HepG2 (cell line): ENCODE data around the gene SLC28A1. TPM values are rescaled to one million over a fixed set of nuclear protein-coding genes. Genes with fewer than 3 reads are reported as not detected.

Experiments
- ETV5 ChIP-seq: IDR thresholded peaks from 2 replicates; pipeline ENCODE4 v1.6.1; 2018; ENCODE audit warnings: missing biosample characterization, missing genetic modification reagents, inconsistent platforms, borderline replicate concordance
- FOXO1 ChIP-seq: sonication (generic); formaldehyde crosslinking; IDR thresholded peaks from 2 replicates; pipeline ENCODE4 v1.4.0; 2020; ENCODE audit warnings: missing genetic modification reagents
- HNF4A ChIP-seq: sonication (generic); formaldehyde crosslinking; IDR thresholded peaks from 2 replicates; pipeline ENCODE4 v1.4.0; 2020; ENCODE audit warnings: missing genetic modification reagents
- MNT ChIP-seq: fragments of 450-650 bp; IDR thresholded peaks from 2 replicates; pipeline ENCODE4 v1.6.1; 2016
- SP1 ChIP-seq, 2 experiments: fragments of 450-650 bp in 1 of 2; sonication (generic) in 1 of 2; formaldehyde crosslinking in 1 of 2; IDR thresholded peaks; 2 replicates each; pipeline versions ENCODE4 v1.4.0 to v1.6.1; 2016 to 2020; ENCODE audit warnings: missing genetic modification reagents in 1 of 2
- TBX3 ChIP-seq: fragments of 450-650 bp; IDR thresholded peaks from 2 replicates; pipeline ENCODE4 v1.6.1; 2017; ENCODE audit warnings: antibody characterized with exemption, mild to moderate bottlenecking, inconsistent platforms, borderline replicate concordance
- ZBTB40 ChIP-seq, 2 experiments: fragments of 450-650 bp in 1 of 2; sonication (generic) in 1 of 2; formaldehyde crosslinking in 1 of 2; IDR thresholded peaks; 2 replicates each; pipeline versions ENCODE4 v1.6.1 to v1.8.0; 2016 to 2022; ENCODE audit warnings: antibody characterized with exemption in 1 of 2, mild to moderate bottlenecking in 1 of 2, missing genetic modification reagents in 1 of 2
- ZKSCAN5 ChIP-seq: sonication (generic); formaldehyde crosslinking; IDR thresholded peaks from 2 replicates; pipeline ENCODE4 v1.5.1; 2020; ENCODE audit warnings: mild to moderate bottlenecking, missing genetic modification reagents
- ZNF225 ChIP-seq: sonication (generic); formaldehyde crosslinking; IDR thresholded peaks from 2 replicates; pipeline ENCODE4 v1.4.0; 2020; ENCODE audit warnings: mild to moderate bottlenecking, missing genetic modification reagents
- ZNF580 ChIP-seq: IDR thresholded peaks from 2 replicates; pipeline ENCODE4 v1.6.1; 2016; ENCODE audit warnings: low read depth, borderline replicate concordance
- ZNF691 ChIP-seq: sonication (generic); formaldehyde crosslinking; IDR thresholded peaks from 2 replicates; pipeline ENCODE4 v1.4.0; 2020; ENCODE audit warnings: missing genetic modification reagents, low read depth, mild to moderate bottlenecking, borderline replicate concordance
- ZNF772 ChIP-seq: sonication (generic); formaldehyde crosslinking; IDR thresholded peaks from 2 replicates; pipeline ENCODE4 v1.5.0; 2020; ENCODE audit warnings: mild to moderate bottlenecking, missing genetic modification reagents
- ZNF788 ChIP-seq: sonication (generic); formaldehyde crosslinking; IDR thresholded peaks from 2 replicates; pipeline ENCODE4 v1.5.0; 2020; ENCODE audit warnings: mild to moderate bottlenecking, missing genetic modification reagents, borderline replicate concordance
- polyA plus RNA-seq, 8 experiments: library from polyadenylated mRNA; depleted of rRNA in 3 of 8; stranded (reverse) in 7 of 8; unstranded in 1 of 8; fragments of >200 nt; fragmentation: Illumina TruSeq in 4 of 8; extraction: Trizol in 4 of 8; gene quantifications; 2 replicates each; pipeline versions ENCODE4 v1.2.1 to v1.2.3, GENCODE V29; 2011 to 2016; ENCODE audit warnings: low read depth in 4 of 8, missing spikeins in 1 of 8, mixed read lengths in 1 of 8; ENCODE audit not compliant: insufficient read depth in 1 of 8
- total RNA-seq, 5 experiments: library from RNA; depleted of rRNA; stranded (reverse); fragments of >200 nt; fragmentation: Illumina TruSeq; extraction: Trizol; gene quantifications; 2 replicates each; pipeline ENCODE4 v1.2.3, GENCODE V29; 2016; ENCODE audit warnings: low read depth in 1 of 5
- TF ChIP-seq, protein P1 (sequence below): sonication (generic); formaldehyde crosslinking; IDR thresholded peaks from 2 replicates; pipeline ENCODE4 v1.5.0; 2020; ENCODE audit warnings: missing genetic modification reagents

The SLC28A1 gene
- total and polyA plus RNA-seq, 2 of the 13 experiments (the other 11 are each of a cell fraction or from before 2014, with no cell fraction given) = 0.31 to 5.8 TPM

GRCh38 chr15:84929795-84930603, 45.5 kb downstream of the SLC28A1 start (continued):
- TF ChIP-seq ZBTB40 (IDR thresholded peaks at IDR 0.05) (no peak), ZBTB40 (CRISPR knock-in tag; IDR thresholded peaks at IDR 0.05) (peak; percentile 40; the same call in 1 of the 2 replicates), ETV5 (CRISPR knock-in tag) (peak; percentile 32; the same call in 1 of the 2 replicates), ZKSCAN5 (CRISPR knock-in tag) (no peak), ZNF772 (CRISPR knock-in tag) (peak; percentile 73), HNF4A (CRISPR knock-in tag) (peak; percentile 51; the same call in 1 of the 2 replicates), ZNF788 (CRISPR knock-in tag) (peak; percentile 83), TBX3 (peak; percentile 22; the same call in 1 of the 2 replicates), ZNF691 (CRISPR knock-in tag) (peak; percentile 21; the same call in 1 of the 2 replicates), ZNF225 (0 out of 2 replicates have a peak, but pooled peaks have one; percentile 28), FOXO1 (CRISPR knock-in tag) (peak; percentile 41; the same call in 1 of the 2 replicates), ZNF580 (CRISPR knock-in tag) (no peak), SP1 (IDR thresholded peaks at IDR 0.05) (no peak), SP1 (CRISPR knock-in tag; IDR thresholded peaks at IDR 0.05) (no peak), MNT (no peak; the same call in 1 of the 2 replicates)
- TF ChIP-seq, protein P1, sequence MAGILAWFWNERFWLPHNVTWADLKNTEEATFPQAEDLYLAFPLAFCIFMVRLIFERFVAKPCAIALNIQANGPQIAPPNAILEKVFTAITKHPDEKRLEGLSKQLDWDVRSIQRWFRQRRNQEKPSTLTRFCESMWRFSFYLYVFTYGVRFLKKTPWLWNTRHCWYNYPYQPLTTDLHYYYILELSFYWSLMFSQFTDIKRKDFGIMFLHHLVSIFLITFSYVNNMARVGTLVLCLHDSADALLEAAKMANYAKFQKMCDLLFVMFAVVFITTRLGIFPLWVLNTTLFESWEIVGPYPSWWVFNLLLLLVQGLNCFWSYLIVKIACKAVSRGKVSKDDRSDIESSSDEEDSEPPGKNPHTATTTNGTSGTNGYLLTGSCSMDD (CRISPR knock-in tag) = no peak
